ENCODE data around the gene CEP290.

The CEP290 gene

GRCh38 chr12:88175544-88175943, 33.7 kb upstream of the CEP290 start:
- Histone ChIP-seq H3K9me3 (ENCODE audit: control insufficient read depth in 2 of 2, low read length in 2 of 2) (no peaks in the 10 kb centered on the region), H3K4me1 (ENCODE audit: control insufficient read depth in 2 of 2, insufficient read depth in 2 of 2, low read length in 2 of 2) (no peaks in the 10 kb centered on the region), H3K4me3 (ENCODE audit: low read length in 2 of 2) (no peak overlapping the region), H3K9ac (ENCODE audit: low read depth in 1 of 2, low read length in 2 of 2) (no peak overlapping the region), H3K27me3 (ENCODE audit: control insufficient read depth in 2 of 2, insufficient read depth in 2 of 2, low read length in 2 of 2) (no peaks in the 10 kb centered on the region), H3K36me3 (ENCODE audit: control insufficient read depth in 2 of 2, insufficient read depth in 2 of 2, low read length in 2 of 2) (peaks cover 19 to 37% of the 10 kb centered on the region in 2 donors), H3K27ac (ENCODE audit: low read depth in 2 of 2, low read length in 2 of 2) (no peak overlapping the region)

DNA sequence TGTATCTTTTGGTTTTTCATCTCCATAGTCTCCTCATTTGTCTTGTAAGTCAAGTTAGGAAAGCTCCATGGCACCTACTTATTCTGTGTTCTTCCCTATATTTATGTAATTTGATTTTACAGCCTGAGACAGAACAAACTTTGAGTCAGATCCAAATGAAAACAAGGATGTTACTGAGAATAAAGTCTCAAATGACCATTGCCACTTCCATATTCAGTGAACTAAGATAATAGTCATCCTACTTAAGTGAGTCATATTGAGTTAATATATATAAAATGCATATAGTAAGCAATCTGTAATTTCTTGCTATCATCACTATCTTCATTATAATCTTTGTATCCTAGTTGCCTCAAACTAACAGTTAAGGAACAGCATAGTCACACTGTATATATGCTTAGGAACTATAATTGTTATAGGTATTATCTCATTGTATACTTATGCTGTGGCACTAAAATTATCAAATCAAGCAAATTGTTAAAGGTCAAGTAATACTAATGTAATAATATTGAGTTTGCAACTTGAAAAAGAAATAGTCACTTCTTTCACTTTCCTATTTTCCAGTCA, 31.0 kb upstream of the CEP290 start:
- Histone ChIP-seq H3K36me3 (ENCODE audit: control insufficient read depth in 2 of 2, insufficient read depth in 2 of 2, low read length in 2 of 2) (peaks cover 18 to 22% of the 10 kb centered on the region in 2 donors), H3K27ac (ENCODE audit: low read depth in 2 of 2, low read length in 2 of 2) (no peak overlapping the region)

GRCh38 chr12:88167384-88167783, 25.5 kb upstream of the CEP290 start:
- Histone ChIP-seq H3K9ac (ENCODE audit: low read depth in 1 of 2, low read length in 2 of 2) (no peak overlapping the region), H3K9me3 (ENCODE audit: control insufficient read depth in 2 of 2, low read length in 2 of 2) (no peaks in the 10 kb centered on the region), H3K4me3 (ENCODE audit: low read length in 2 of 2) (no peak overlapping the region), H3K4me1 (ENCODE audit: control insufficient read depth in 2 of 2, insufficient read depth in 2 of 2, low read length in 2 of 2) (peaks cover 3 to 6% of the 10 kb centered on the region in 2 donors), H3K27me3 (ENCODE audit: control insufficient read depth in 2 of 2, insufficient read depth in 2 of 2, low read length in 2 of 2) (no peaks in the 10 kb centered on the region), H3K36me3 (ENCODE audit: control insufficient read depth in 2 of 2, insufficient read depth in 2 of 2, low read length in 2 of 2) (peaks cover 7 to 9% of the 10 kb centered on the region in 2 donors), H3K27ac (ENCODE audit: low read depth in 2 of 2, low read length in 2 of 2) (no peak overlapping the region)

More for the DNA sequence above, 31.0 kb upstream of the CEP290 start:
- no peak overlapping the region for H3K4me3 ChIP-seq (ENCODE audit: low read length in 2 of 2)
- H3K27me3 ChIP-seq (ENCODE audit: control insufficient read depth in 2 of 2, insufficient read depth in 2 of 2, low read length in 2 of 2) = no peaks in the 10 kb centered on the region
- no peaks in the 10 kb centered on the region for H3K4me1 ChIP-seq (ENCODE audit: control insufficient read depth in 2 of 2, insufficient read depth in 2 of 2, low read length in 2 of 2)
- H3K9ac ChIP-seq (ENCODE audit: low read depth in 1 of 2, low read length in 2 of 2) = no peak overlapping the region
- no peaks in the 10 kb centered on the region for H3K9me3 ChIP-seq (ENCODE audit: control insufficient read depth in 2 of 2, low read length in 2 of 2)

DNA sequence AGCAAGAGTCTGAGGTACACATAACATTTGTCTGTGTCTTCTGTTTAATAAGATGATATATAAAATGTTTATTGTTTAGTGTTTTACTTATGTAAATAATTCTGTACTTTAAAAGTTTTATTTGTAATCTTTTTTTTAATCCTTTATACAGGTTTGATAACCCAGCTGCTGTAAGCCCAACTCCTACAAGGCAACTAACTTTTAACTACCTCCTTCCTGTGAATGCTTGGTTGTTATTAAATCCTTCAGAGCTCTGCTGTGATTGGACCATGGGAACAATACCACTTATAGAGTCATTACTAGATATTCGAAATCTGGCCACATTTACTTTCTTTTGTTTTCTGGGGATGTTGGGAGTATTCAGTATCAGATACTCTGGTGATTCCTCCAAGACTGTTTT, 24.3 kb upstream of the CEP290 start:
- Histone ChIP-seq H3K4me1 (ENCODE audit: control insufficient read depth in 2 of 2, insufficient read depth in 2 of 2, low read length in 2 of 2) (peaks cover 3 to 6% of the 10 kb centered on the region in 2 donors), H3K4me3 (ENCODE audit: low read length in 2 of 2) (no peak overlapping the region), H3K27me3 (ENCODE audit: control insufficient read depth in 2 of 2, insufficient read depth in 2 of 2, low read length in 2 of 2) (no peaks in the 10 kb centered on the region), H3K27ac (ENCODE audit: low read depth in 2 of 2, low read length in 2 of 2) (no peak overlapping the region), H3K36me3 (ENCODE audit: control insufficient read depth in 2 of 2, insufficient read depth in 2 of 2, low read length in 2 of 2) (peaks cover 7 to 9% of the 10 kb centered on the region in 2 donors), H3K9ac (ENCODE audit: low read depth in 1 of 2, low read length in 2 of 2) (no peak overlapping the region), H3K9me3 (ENCODE audit: control insufficient read depth in 2 of 2, low read length in 2 of 2) (no peaks in the 10 kb centered on the region)

DNA sequence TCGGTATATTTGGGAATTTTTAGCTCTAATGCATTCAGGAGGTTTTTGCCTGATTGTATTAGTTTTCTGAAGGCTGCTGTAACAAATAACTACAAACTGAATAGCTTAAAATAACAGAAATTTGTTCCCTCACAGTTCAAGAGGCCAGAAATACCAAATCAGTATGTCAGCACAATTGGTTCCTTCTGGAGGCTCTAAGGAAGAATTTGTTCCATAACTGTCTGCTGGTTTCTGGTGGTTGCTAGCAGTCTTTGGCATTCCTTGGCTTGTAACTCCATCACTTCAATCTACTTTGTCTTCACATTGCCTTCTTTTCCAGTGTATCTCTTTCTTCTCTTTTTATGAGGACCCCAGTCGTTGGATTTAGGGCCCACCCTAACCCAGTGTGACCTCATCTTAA, 21.5 kb upstream of the CEP290 start:
- H3K9me3 ChIP-seq (ENCODE audit: control insufficient read depth in 2 of 2, low read length in 2 of 2) = no peaks in the 10 kb centered on the region
- no peaks in the 10 kb centered on the region for H3K27me3 ChIP-seq (ENCODE audit: control insufficient read depth in 2 of 2, insufficient read depth in 2 of 2, low read length in 2 of 2)
- peaks cover 10 to 13% of the 10 kb centered on the region in 2 donors for H3K36me3 ChIP-seq (ENCODE audit: control insufficient read depth in 2 of 2, insufficient read depth in 2 of 2, low read length in 2 of 2)
- H3K4me1 ChIP-seq (ENCODE audit: control insufficient read depth in 2 of 2, insufficient read depth in 2 of 2, low read length in 2 of 2) = peaks cover 3 to 6% of the 10 kb centered on the region in 2 donors
- no peak overlapping the region for H3K27ac ChIP-seq (ENCODE audit: low read depth in 2 of 2, low read length in 2 of 2)
- no peak overlapping the region for H3K4me3 ChIP-seq (ENCODE audit: low read length in 2 of 2)
- H3K9ac ChIP-seq (ENCODE audit: low read depth in 1 of 2, low read length in 2 of 2) = no peak overlapping the region

DNA sequence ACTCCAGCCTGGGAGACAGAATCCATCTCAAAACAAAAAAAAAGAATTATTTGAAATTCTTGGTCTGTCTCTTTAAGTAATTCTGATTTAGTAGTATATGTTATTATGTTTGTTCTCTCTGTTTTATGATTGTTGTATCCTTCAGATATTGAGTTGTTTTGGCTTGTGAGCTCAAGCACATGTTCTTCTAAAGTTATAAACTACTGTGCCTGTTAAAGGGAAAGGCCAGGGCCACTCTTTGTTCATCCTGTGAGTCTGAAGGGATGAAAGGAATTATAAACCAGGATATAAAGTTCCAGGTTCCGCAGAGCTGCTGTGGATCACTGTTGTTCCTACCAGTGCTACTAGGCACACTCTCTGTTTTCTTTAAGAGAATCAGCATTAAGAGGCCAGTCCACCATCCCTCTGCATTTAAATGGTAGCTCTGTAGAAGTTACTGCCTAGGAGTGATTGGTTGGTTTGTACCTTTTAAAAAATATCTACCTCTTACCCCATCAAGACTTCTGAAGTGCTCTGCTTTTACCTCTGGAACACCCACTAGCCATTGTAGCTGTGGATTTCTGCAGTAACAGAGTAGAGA, 14.3 kb upstream of the CEP290 start:
- Histone ChIP-seq H3K9me3 (ENCODE audit: control insufficient read depth in 2 of 2, low read length in 2 of 2) (no peaks in the 10 kb centered on the region), H3K36me3 (ENCODE audit: control insufficient read depth in 2 of 2, insufficient read depth in 2 of 2, low read length in 2 of 2) (peaks cover 3 to 4% of the 10 kb centered on the region in 2 donors), H3K4me3 (ENCODE audit: low read length in 2 of 2) (no peak overlapping the region), H3K27ac (ENCODE audit: low read depth in 2 of 2, low read length in 2 of 2) (no peak overlapping the region), H3K27me3 (ENCODE audit: control insufficient read depth in 2 of 2, insufficient read depth in 2 of 2, low read length in 2 of 2) (no peaks in the 10 kb centered on the region), H3K9ac (ENCODE audit: low read depth in 1 of 2, low read length in 2 of 2) (no peak overlapping the region), H3K4me1 (ENCODE audit: control insufficient read depth in 2 of 2, insufficient read depth in 2 of 2, low read length in 2 of 2) (peaks cover 0 to 3% of the 10 kb centered on the region in 2 donors)

DNA sequence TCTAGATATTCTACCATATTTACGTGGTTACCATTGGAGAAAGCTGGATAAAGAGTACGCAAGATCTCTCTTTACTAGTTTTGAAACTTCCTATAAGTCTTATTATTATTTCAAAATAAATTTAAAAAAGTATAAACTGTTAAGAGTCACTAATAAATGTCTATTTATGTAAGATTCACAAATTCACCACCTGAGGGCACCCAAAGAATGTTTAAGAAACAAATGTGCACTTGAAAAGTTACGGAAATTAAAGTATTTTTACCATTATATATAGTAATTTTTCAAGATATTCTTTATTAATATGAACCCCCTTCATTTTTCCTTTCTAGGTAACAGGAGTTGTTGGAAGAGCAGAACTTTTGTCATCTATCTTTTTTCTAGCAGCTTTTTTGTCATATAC, 12.1 kb upstream of the CEP290 start:
- peaks cover 0 to 3% of the 10 kb centered on the region in 2 donors for H3K4me1 ChIP-seq (ENCODE audit: control insufficient read depth in 2 of 2, insufficient read depth in 2 of 2, low read length in 2 of 2)
- no peaks in the 10 kb centered on the region for H3K27me3 ChIP-seq (ENCODE audit: control insufficient read depth in 2 of 2, insufficient read depth in 2 of 2, low read length in 2 of 2)
- no peak overlapping the region for H3K27ac ChIP-seq (ENCODE audit: low read depth in 2 of 2, low read length in 2 of 2)
- H3K4me3 ChIP-seq (ENCODE audit: low read length in 2 of 2) = no peak overlapping the region
- no peaks in the 10 kb centered on the region for H3K36me3 ChIP-seq (ENCODE audit: control insufficient read depth in 2 of 2, insufficient read depth in 2 of 2, low read length in 2 of 2)
- H3K9ac ChIP-seq (ENCODE audit: low read depth in 1 of 2, low read length in 2 of 2) = no peak overlapping the region
- no peaks in the 10 kb centered on the region for H3K9me3 ChIP-seq (ENCODE audit: control insufficient read depth in 2 of 2, low read length in 2 of 2)

DNA sequence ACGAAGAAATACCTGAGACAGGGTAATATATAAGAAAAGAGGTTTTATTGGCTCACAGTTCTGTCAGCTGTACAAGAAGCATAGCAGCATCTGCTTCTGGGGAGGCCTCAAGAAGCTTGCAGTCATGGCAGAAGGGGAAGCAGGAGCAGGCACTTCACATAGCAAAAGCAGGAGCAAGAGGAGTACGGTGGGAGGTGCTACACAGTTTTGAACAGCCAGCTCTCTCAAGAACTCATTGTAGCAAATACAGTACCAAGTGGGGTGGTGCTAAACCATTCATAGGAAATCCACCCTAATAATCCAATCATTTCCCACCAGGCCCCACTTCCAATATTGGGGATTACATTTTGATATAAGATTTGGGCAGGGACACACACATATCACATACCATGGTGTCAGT, 8.2 kb upstream of the CEP290 start:
- no peaks in the 10 kb centered on the region for H3K27me3 ChIP-seq (ENCODE audit: control insufficient read depth in 2 of 2, insufficient read depth in 2 of 2, low read length in 2 of 2)
- H3K9ac ChIP-seq (ENCODE audit: low read depth in 1 of 2, low read length in 2 of 2) = no peak overlapping the region
- no peak overlapping the region for H3K27ac ChIP-seq (ENCODE audit: low read depth in 2 of 2, low read length in 2 of 2)
- no peaks in the 10 kb centered on the region for H3K4me1 ChIP-seq (ENCODE audit: control insufficient read depth in 2 of 2, insufficient read depth in 2 of 2, low read length in 2 of 2)
- H3K36me3 ChIP-seq (ENCODE audit: control insufficient read depth in 2 of 2, insufficient read depth in 2 of 2, low read length in 2 of 2) = no peaks in the 10 kb centered on the region
- no peaks in the 10 kb centered on the region for H3K9me3 ChIP-seq (ENCODE audit: control insufficient read depth in 2 of 2, low read length in 2 of 2)
- no peak overlapping the region for H3K4me3 ChIP-seq (ENCODE audit: low read length in 2 of 2)

DNA sequence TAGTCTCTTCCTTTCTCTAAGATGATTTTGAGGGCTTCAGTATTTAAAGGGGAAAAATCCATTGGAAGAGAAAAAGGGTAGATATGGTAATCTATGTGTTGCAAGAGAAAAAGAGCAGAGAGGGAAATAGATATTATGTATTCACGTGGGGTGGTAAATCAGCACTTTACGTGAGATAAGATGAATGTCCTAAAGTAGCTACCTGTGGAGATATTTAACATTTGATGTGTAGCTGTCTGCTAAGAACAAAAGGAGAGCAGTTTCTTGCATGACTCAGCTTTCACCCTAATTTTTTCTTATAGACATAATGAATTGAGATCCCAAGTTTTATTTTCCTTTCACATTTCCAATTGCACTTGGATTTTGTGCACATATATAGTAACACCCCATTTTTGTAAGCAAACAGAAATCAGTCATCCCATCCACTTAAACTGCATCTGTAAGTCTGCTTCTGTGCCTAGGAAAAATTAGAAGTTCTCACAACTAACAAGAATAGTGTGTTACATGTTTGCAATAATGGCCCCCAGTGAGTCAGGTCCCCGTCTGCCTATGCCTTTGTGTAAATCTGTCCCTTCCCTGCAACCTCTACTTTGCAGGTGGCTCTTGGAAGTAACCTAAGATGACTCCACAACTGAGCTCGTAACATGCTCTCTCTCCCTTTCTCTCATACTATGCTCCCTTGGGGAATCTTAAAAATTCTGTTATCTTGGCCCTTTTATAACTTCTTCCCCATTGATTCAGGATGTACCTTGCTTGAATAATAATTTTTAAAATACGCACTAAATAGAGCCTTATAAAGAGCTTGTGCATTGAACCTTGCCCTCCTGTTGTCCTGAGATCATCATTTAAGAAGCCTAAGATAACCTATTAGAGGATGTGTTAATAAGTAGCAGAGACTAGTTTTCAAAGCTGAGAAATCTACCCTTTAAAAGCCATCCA, 3.9 kb upstream of the CEP290 start:
- no peaks in the 10 kb centered on the region for H3K27me3 ChIP-seq (ENCODE audit: control insufficient read depth in 2 of 2, insufficient read depth in 2 of 2, low read length in 2 of 2)
- no peak overlapping the region for H3K9ac ChIP-seq (ENCODE audit: low read depth in 1 of 2, low read length in 2 of 2)
- H3K9me3 ChIP-seq (ENCODE audit: control insufficient read depth in 2 of 2, low read length in 2 of 2) = no peaks in the 10 kb centered on the region
- no peak overlapping the region for H3K4me3 ChIP-seq (ENCODE audit: low read length in 2 of 2)
- peaks cover 12 to 15% of the 10 kb centered on the region in 2 donors for H3K4me1 ChIP-seq (ENCODE audit: control insufficient read depth in 2 of 2, insufficient read depth in 2 of 2, low read length in 2 of 2)
- no peaks in the 10 kb centered on the region for H3K36me3 ChIP-seq (ENCODE audit: control insufficient read depth in 2 of 2, insufficient read depth in 2 of 2, low read length in 2 of 2)
- H3K27ac ChIP-seq (ENCODE audit: low read depth in 2 of 2, low read length in 2 of 2) = no peak overlapping the region

Measured in mucosa of rectum (tissue), 2 donors.